SU-DHL-6 (cell line): ENCODE results near the gene NDUFV3.

Source experiments
- H2AFZ ChIP-seq: fragments of 200-600 bp; sonication (generic); 2 replicates; pipeline ENCODE4 v1.6.1; 2014; ENCODE audit warnings: low read depth, mild to moderate bottlenecking, moderate library complexity, mixed read lengths, antibody characterized with exemption, low read length; ENCODE audit not compliant: severe bottlenecking
- H3F3A ChIP-seq: fragments of 200-600 bp; shearing (Covaris generic); 2 replicates; pipeline ENCODE4 v1.6.0; 2016; ENCODE audit warnings: antibody characterized with exemption, mild to moderate bottlenecking; ENCODE audit not compliant: insufficient read depth
- H3K27ac ChIP-seq: fragments of 200-600 bp; sonication (generic); 2 replicates; pipeline ENCODE4 v1.5.1; 2016; ENCODE audit warnings: low read depth, mild to moderate bottlenecking, low read length, moderate library complexity, mixed read lengths
- H3K27me3 ChIP-seq: fragments of 200-600 bp; sonication (generic), shearing (Covaris generic); 2 replicates; pipeline ENCODE4 v1.6.0; 2014; ENCODE audit warnings: mild to moderate bottlenecking, low read length
- H3K36me3 ChIP-seq: fragments of 200-600 bp; sonication (generic); 2 replicates; pipeline ENCODE4 v1.6.1; 2014; ENCODE audit warnings: mild to moderate bottlenecking, low read length, mixed read lengths
- H3K4me2 ChIP-seq: fragments of 300-600, 200-600 bp; shearing (Covaris generic), sonication (generic); 2 replicates; pipeline ENCODE4 v1.6.0; 2014; ENCODE audit warnings: low read length, low read depth, mild to moderate bottlenecking; ENCODE audit not compliant: poor library complexity, severe bottlenecking
- H3K4me3 ChIP-seq: fragments of 200-600 bp; sonication (generic); 2 replicates; pipeline ENCODE4 v1.5.1; 2014; ENCODE audit warnings: antibody characterized with exemption, low read length, mild to moderate bottlenecking, mixed read lengths; ENCODE audit not compliant: insufficient read depth, poor library complexity, severe bottlenecking
- H3K79me2 ChIP-seq: fragments of 200-600 bp; sonication (generic); 2 replicates; pipeline ENCODE4 v1.6.1; 2014; ENCODE audit warnings: mild to moderate bottlenecking, low read length, moderate library complexity; ENCODE audit not compliant: insufficient read depth
- H3K9ac ChIP-seq: fragments of 200-600 bp; sonication (generic); 2 replicates; pipeline ENCODE4 v1.7.0; 2014; ENCODE audit warnings: mild to moderate bottlenecking, low read length
- H3K9me2 ChIP-seq: fragments of 200-600 bp; sonication (generic); replicated peaks from 2 replicates; pipeline ENCODE4 v1.6.1; 2014; ENCODE audit warnings: low read length; ENCODE audit not compliant: insufficient read depth
- H3K9me3 ChIP-seq: fragments of 200-600 bp; sonication (generic); 2 replicates; pipeline ENCODE4 v1.6.1; 2014; ENCODE audit warnings: low read length, mixed read lengths; ENCODE audit not compliant: insufficient read depth
- H4K20me1 ChIP-seq: fragments of 200-600 bp; sonication (generic); 2 replicates; pipeline ENCODE4 v1.6.1; 2014; ENCODE audit warnings: low read depth, mild to moderate bottlenecking, antibody characterized with exemption, low read length, moderate library complexity, mixed read lengths
- EZH2phosphoT487 ChIP-seq: fragments of 200-600 bp; sonication (generic), shearing (Covaris generic); conservative IDR thresholded peaks from 2 replicates; pipeline ENCODE4 v1.6.1; 2018; ENCODE audit warnings: mild to moderate bottlenecking, antibody characterized with exemption, low read length, moderate library complexity, mixed read lengths
- TF ChIP-seq, protein P1 (sequence below): fragments of 200-600 bp; sonication (generic); IDR thresholded peaks from one replicate; pipeline ENCODE4 v1.5.1; 2017; ENCODE audit warnings: antibody characterized with exemption, mild to moderate bottlenecking, low read length, moderate library complexity; ENCODE audit not compliant: insufficient read depth, poor library complexity, severe bottlenecking

The NDUFV3 gene

DNA sequence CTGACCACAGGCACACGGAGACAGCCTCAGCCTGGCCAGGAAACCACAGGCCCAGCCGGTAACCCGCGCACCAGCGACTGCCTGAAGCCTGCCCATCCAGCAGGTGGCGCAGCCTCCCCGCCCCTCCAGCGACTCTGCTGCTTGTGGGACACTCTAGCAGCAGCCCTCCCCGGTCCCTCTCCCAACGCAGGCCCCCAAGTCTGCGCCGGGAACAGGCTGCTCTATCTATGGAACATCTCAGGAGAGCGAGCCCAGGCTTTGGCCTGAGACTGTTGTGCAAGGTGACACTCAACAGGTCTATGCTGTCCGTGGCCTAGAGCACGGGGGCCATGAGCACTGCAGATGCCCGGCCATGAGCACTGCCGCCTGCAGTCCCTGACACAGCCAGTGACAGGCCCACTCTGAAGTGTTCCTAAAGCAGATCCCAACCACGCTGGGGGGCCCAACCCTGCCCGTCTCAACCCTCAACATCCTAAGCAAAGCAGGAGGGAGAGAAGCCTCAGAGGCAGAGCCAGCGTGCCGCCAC lies 42.2 kb upstream of the NDUFV3 start:
- TF ChIP-seq, protein P1, sequence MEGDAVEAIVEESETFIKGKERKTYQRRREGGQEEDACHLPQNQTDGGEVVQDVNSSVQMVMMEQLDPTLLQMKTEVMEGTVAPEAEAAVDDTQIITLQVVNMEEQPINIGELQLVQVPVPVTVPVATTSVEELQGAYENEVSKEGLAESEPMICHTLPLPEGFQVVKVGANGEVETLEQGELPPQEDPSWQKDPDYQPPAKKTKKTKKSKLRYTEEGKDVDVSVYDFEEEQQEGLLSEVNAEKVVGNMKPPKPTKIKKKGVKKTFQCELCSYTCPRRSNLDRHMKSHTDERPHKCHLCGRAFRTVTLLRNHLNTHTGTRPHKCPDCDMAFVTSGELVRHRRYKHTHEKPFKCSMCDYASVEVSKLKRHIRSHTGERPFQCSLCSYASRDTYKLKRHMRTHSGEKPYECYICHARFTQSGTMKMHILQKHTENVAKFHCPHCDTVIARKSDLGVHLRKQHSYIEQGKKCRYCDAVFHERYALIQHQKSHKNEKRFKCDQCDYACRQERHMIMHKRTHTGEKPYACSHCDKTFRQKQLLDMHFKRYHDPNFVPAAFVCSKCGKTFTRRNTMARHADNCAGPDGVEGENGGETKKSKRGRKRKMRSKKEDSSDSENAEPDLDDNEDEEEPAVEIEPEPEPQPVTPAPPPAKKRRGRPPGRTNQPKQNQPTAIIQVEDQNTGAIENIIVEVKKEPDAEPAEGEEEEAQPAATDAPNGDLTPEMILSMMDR: peak; percentile 32
- TF ChIP-seq EZH2phosphoT487: no peak
- Histone ChIP-seq H3K9me2 (no peaks in the 10 kb centered on the region), H3K36me3 (peaks cover 1% of the 10 kb centered on the region; the same call in 1 of the 2 replicates), H3F3A (no peaks in the 10 kb centered on the region), H4K20me1 (peaks cover 6% of the 10 kb centered on the region; the same call in 1 of the 2 replicates), H2AFZ (no peak overlapping the region), H3K27ac (no peak overlapping the region), H3K79me2 (peaks cover 22% of the 10 kb centered on the region), H3K27me3 (no peaks in the 10 kb centered on the region), H3K4me3 (no peak overlapping the region), H3K9ac (no peak overlapping the region), H3K4me2 (no peak overlapping the region), H3K9me3 (no peaks in the 10 kb centered on the region)

DNA sequence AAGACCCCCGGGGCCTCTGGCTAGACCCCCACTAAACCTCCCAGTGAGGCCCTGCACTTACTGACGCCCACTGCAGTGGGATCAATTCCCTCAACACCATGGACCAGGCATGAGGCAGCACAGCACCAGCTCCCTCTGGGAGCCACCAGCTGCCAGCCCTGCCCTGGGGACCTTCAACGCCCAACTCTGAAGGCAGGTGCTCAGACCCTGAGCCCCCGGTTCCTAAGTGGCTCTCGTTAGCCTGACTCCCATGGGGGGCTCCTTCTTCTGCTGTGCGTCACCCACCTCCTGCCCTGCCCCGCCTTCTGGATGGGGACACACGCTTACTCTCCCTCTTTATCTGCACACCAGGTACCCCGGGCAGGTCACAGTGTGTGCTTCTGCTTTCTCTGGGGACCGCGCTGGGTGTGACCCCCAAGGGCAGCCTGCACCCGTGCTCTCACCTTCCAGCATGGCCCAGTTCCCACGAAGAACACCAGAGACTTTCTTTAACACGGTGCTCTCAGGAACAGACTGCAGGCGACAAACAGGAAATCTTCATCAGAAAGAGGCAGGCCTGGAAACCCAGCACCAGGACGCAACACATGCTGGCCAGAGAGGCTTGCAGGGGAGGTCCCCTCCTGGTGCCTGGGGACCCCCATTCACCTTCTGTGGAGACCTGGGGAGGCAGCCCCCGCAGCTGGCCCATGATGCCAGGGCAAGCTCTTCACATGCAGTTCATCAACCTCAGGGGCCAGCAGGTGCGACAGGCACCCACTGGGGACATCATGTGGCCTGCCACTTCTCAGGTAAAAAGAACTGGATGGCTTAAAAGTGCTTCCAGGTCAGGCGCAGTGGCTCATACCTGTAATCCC lies 41.1 kb upstream of the NDUFV3 start:
- Histone ChIP-seq H3K27ac (no peak overlapping the region), H3K9me3 (no peaks in the 10 kb centered on the region), H3K9ac (no peak overlapping the region), H4K20me1 (peaks cover 6% of the 10 kb centered on the region; the same call in 1 of the 2 replicates), H3K36me3 (peaks cover 8% of the 10 kb centered on the region; the same call in 1 of the 2 replicates), H3K4me2 (no peak overlapping the region), H3K27me3 (no peaks in the 10 kb centered on the region), H3K9me2 (no peaks in the 10 kb centered on the region), H2AFZ (no peak overlapping the region), H3K4me3 (no peak overlapping the region), H3K79me2 (peaks cover 25% of the 10 kb centered on the region), H3F3A (no peaks in the 10 kb centered on the region)
- TF ChIP-seq, protein P1: no peak
- TF ChIP-seq EZH2phosphoT487: no peak

DNA sequence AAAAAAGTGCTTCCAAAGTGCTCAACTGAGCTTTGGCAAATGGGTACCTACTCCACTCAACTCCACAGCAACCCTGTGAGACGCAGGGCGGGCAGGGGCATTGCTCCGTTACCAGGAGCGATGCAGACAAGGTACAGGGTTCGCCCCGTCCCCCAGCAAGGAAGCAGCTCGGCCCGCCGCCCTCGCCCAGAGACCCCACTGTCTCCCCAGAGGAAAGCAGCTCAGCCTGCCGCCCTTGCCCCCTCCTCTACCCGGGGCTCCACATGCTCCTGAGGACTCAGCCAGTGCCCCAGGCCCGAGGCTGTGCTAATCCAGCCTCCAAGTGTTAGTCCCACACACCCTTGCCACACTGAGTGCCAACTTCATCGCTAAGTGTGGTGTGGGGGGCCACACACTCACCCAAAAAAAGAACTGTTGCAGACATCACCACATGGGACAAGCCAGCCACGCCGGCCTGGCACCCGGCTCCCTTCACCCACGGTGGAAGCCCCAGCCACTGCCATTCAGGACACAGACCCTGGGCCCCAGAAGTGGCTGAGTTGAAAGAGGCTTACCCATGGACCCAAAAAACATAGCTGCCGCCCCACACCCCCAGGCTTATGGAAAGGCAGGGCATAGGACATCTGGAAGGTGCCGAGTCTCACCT lies 40.1 kb upstream of the NDUFV3 start:
- H3K4me2 ChIP-seq: no peak overlapping the region
- no peak overlapping the region for H3K9ac ChIP-seq
- no peak overlapping the region for H3K4me3 ChIP-seq
- H3K9me3 ChIP-seq: no peaks in the 10 kb centered on the region
- H4K20me1 ChIP-seq: peaks cover 2% of the 10 kb centered on the region; the same call in 1 of the 2 replicates
- no peaks in the 10 kb centered on the region for H3F3A ChIP-seq
- H2AFZ ChIP-seq: no peak overlapping the region
- no peak overlapping the region for H3K27ac ChIP-seq
- H3K9me2 ChIP-seq: no peaks in the 10 kb centered on the region
- peaks cover 24% of the 10 kb centered on the region for H3K79me2 ChIP-seq
- no peaks in the 10 kb centered on the region for H3K27me3 ChIP-seq
- H3K36me3 ChIP-seq: peaks cover 8% of the 10 kb centered on the region; the same call in 1 of the 2 replicates
- no peak for TF ChIP-seq EZH2phosphoT487
- TF ChIP-seq, protein P1: no peak
